Measurements from ENCODE around the gene ELF4. TPM values are rescaled to one million over a fixed set of nuclear protein-coding genes. Genes with fewer than 3 reads are reported as not detected.

Gene ELF4
- total and polyA plus RNA-seq, 7 experiments from 2014 or later = 8.5 to 48.9 (median 21.4) TPM

- Histone ChIP-seq H3K27me3 (ENCODE audit: control insufficient read depth in 2 of 2, insufficient read depth in 2 of 2, low read length in 2 of 2) (no peaks in the 10 kb centered on the region), H3K9me3 (ENCODE audit: control insufficient read depth in 2 of 3, low read length in 3 of 3) (no peaks in the 10 kb centered on the region), H3K36me3 (ENCODE audit: control insufficient read depth in 2 of 3, insufficient read depth in 3 of 3, low read length in 3 of 3) (peaks cover 0 to 13% (median under 1%) of the 10 kb centered on the region in 3 experiments), H3K27ac (ENCODE audit: low read depth, low read length) (peak overlapping the region; percentile 66), H3K4me3 (ENCODE audit: low read length) (peak overlapping the region; percentile 67), H3K4me1 (ENCODE audit: control insufficient read depth in 2 of 2, insufficient read depth in 2 of 2, low read length in 2 of 2) (peaks cover 30 to 34% of the 10 kb centered on the region in 2 donors)
- ChIA-PET POLR2A (interaction anchor here (0.8 to 5.3 kb wide), 10 partner anchors 7 to 133 kb away, joined by 3 to 44 read pairs (median 5); partner anchors contain the start of gene ELF4), CTCF (interaction anchor here (6.0 kb wide), 1 partner anchor 36 kb away, joined by 54 read pairs; no protein-coding TSS in a partner anchor)
- DNase-seq (peak in 1 of 9 donors; percentile 31), ATAC-seq (no peak)
- no peaks in the 10 kb centered on the region for H3K27me3 Mint-ChIP-seq
- peaks cover 0 to 16% (median 2%) of the 10 kb centered on the region in 5 donors for H3K36me3 Mint-ChIP-seq
- no peaks in the 10 kb centered on the region for H3K9me3 Mint-ChIP-seq
- peaks cover 24 to 78% (median 62%) of the 10 kb centered on the region in 7 donors for H3K4me1 Mint-ChIP-seq
- H3K4me3 Mint-ChIP-seq = peak overlapping the region; percentile 86 to 93 (median 89)
- intact Hi-C loops (cut with micrococcal nuclease) = loop anchor here (5.0 to 10.0 kb wide), 3 partner anchors 302 to 1730 kb away; partner anchors contain the start of gene ENOX2 (in 1 of the 2)
- H3K27ac Mint-ChIP-seq = peak overlapping the region; percentile 55 to 96 (median 91)
Observed at GRCh38 chrX:130084631-130085237, 25.6 kb downstream of the ELF4 start.

- Mint-ChIP-seq H3K4me3 (peak overlapping the region; percentile 86 to 93 (median 89)), H3K27ac (peak overlapping the region; percentile 55 to 97 (median 91)), H3K27me3 (no peaks in the 10 kb centered on the region), H3K9me3 (no peaks in the 10 kb centered on the region), H3K4me1 (peaks cover 25 to 77% (median 57%) of the 10 kb centered on the region in 7 donors), H3K36me3 (peaks cover 0 to 18% (median 3%) of the 10 kb centered on the region in 5 donors)
- Histone ChIP-seq H3K9me3 (ENCODE audit: control insufficient read depth in 2 of 3, low read length in 3 of 3) (no peaks in the 10 kb centered on the region), H3K4me3 (ENCODE audit: low read length) (peak overlapping the region; percentile 67), H3K27ac (ENCODE audit: low read depth, low read length) (peak overlapping the region; percentile 66), H3K27me3 (ENCODE audit: control insufficient read depth in 2 of 2, insufficient read depth in 2 of 2, low read length in 2 of 2) (no peaks in the 10 kb centered on the region), H3K36me3 (ENCODE audit: control insufficient read depth in 2 of 3, insufficient read depth in 3 of 3, low read length in 3 of 3) (peaks cover 0 to 13% (median 2%) of the 10 kb centered on the region in 3 experiments), H3K4me1 (ENCODE audit: control insufficient read depth in 2 of 2, insufficient read depth in 2 of 2, low read length in 2 of 2) (peaks cover 30 to 36% of the 10 kb centered on the region in 2 donors)
- ChIA-PET CTCF (interaction anchor here (6.0 kb wide), 1 partner anchor 37 kb away, joined by 54 read pairs; no protein-coding TSS in a partner anchor), POLR2A (interaction anchor here (0.8 to 5.3 kb wide), 7 partner anchors 8 to 134 kb away, joined by 3 to 44 read pairs (median 5); partner anchors contain the start of gene ELF4)
- intact Hi-C loops (cut with micrococcal nuclease) = loop anchor here in 1 of 2 donors (2.0 to 10.0 kb wide), 2 partner anchors 15 to 1731 kb away; no protein-coding TSS in a partner anchor
- ATAC-seq = no peak
- no peak for DNase-seq
Observed at GRCh38 chrX:130083656-130084382, 26.5 kb downstream of the ELF4 start.

GRCh38 chrX:130083107-130083490 is 27.2 kb downstream of the ELF4 start:
- H3K4me1 ChIP-seq (ENCODE audit: control insufficient read depth in 2 of 2, insufficient read depth in 2 of 2, low read length in 2 of 2) = peaks cover 30 to 36% of the 10 kb centered on the region in 2 donors
- H3K27ac ChIP-seq (ENCODE audit: low read depth, low read length) = peak overlapping the region; percentile 73
- H3K36me3 Mint-ChIP-seq = peaks cover 0 to 20% (median 3%) of the 10 kb centered on the region in 5 donors
- H3K36me3 ChIP-seq (ENCODE audit: control insufficient read depth in 2 of 3, insufficient read depth in 3 of 3, low read length in 3 of 3) = peaks cover 0 to 13% (median 2%) of the 10 kb centered on the region in 3 experiments
- peaks cover 25 to 70% (median 50%) of the 10 kb centered on the region in 7 donors for H3K4me1 Mint-ChIP-seq
- DNase-seq (no peak), ATAC-seq (no peak)
- H3K9me3 ChIP-seq (ENCODE audit: control insufficient read depth in 2 of 3, low read length in 3 of 3) = no peaks in the 10 kb centered on the region
- POLR2A ChIA-PET = interaction anchor here (5.3 kb wide), 1 partner anchor 14 kb away, joined by 44 read pairs; no protein-coding TSS in a partner anchor
- H3K4me3 ChIP-seq (ENCODE audit: low read length) = peak overlapping the region; percentile 42
- no peaks in the 10 kb centered on the region for H3K9me3 Mint-ChIP-seq
- peak overlapping the region; percentile 86 to 93 (median 89) for H3K4me3 Mint-ChIP-seq
- CTCF ChIA-PET = interaction anchor here (5.5 kb wide), 1 partner anchor 37 kb away, joined by 83 read pairs; no protein-coding TSS in a partner anchor
- intact Hi-C loops (cut with micrococcal nuclease) = loop anchor here in 1 of 2 donors (2.0 to 10.0 kb wide), 2 partner anchors 16 to 1732 kb away; no protein-coding TSS in a partner anchor
- H3K27me3 Mint-ChIP-seq = no peaks in the 10 kb centered on the region
- H3K27me3 ChIP-seq (ENCODE audit: control insufficient read depth in 2 of 2, insufficient read depth in 2 of 2, low read length in 2 of 2) = no peaks in the 10 kb centered on the region
- peak overlapping the region; percentile 55 to 97 (median 94) for H3K27ac Mint-ChIP-seq

DNA sequence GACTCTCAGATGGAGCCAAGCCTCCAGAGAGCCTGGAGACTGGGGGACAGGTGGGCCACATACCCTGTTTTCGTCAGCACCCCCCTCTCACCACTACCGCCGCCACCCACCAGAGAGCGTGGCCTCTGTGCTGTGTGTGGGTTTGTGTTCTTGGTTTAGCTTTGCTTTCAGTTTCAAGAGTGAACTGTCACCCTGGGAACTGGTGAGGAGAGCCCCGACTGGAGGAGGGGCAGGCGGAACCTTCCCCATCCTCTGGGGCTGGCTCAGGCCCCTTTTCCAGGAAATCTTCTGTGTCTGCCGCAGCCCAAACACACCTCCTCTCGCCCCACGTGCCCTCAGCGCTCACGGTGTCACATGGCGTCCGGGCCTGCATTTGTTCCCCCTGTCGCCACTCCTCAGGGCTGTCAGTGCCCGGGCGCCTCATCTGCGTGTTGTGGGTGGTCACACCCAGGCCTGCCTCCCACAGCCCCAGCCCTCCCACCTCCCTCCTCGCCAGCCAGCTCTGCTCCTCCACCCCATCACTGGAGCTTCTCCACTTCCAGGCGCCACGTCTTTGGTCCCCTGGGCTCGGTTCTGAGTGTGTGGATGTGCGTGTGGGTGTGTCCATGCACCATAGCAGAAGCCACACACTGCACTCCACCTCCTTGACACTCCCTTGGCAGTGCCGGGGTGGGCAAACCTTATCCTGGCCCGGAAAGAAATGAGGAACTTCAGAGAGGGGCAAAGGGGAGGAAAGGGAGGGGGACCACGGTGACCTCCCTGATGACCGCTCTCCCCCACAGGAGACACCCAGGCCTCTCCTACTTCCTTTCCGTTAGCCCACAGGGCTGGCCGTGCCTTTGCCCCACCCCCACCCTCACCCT is 27.8 kb downstream of the ELF4 start:
- no peaks in the 10 kb centered on the region for H3K9me3 Mint-ChIP-seq
- ATAC-seq (peak; percentile 83), DNase-seq (peak; percentile 18 to 79 (median 71))
- ChIA-PET POLR2A (interaction anchor here (0.7 to 2.2 kb wide), 7 partner anchors 10 to 110 kb away, joined by 3 to 12 read pairs (median 5); no protein-coding TSS in a partner anchor), CTCF (interaction anchor here (0.6 to 5.5 kb wide), 4 partner anchors 9 to 109 kb away, joined by 3 to 83 read pairs (median 14); no protein-coding TSS in a partner anchor)
- Histone ChIP-seq H3K4me1 (ENCODE audit: control insufficient read depth in 2 of 2, insufficient read depth in 2 of 2, low read length in 2 of 2) (peaks cover 26 to 32% of the 10 kb centered on the region in 2 donors), H3K9me3 (ENCODE audit: control insufficient read depth in 2 of 3, low read length in 3 of 3) (no peaks in the 10 kb centered on the region), H3K36me3 (ENCODE audit: control insufficient read depth in 2 of 3, insufficient read depth in 3 of 3, low read length in 3 of 3) (peaks cover 0 to 13% (median 2%) of the 10 kb centered on the region in 3 experiments), H3K27me3 (ENCODE audit: control insufficient read depth in 2 of 2, insufficient read depth in 2 of 2, low read length in 2 of 2) (no peaks in the 10 kb centered on the region), H3K4me3 (ENCODE audit: low read length) (peak overlapping the region; percentile 42), H3K27ac (ENCODE audit: low read depth, low read length) (peak overlapping the region; percentile 73)
- peaks cover 20 to 64% (median 44%) of the 10 kb centered on the region in 7 donors for H3K4me1 Mint-ChIP-seq
- intact Hi-C loops (cut with micrococcal nuclease) = loop anchor here (1.0 to 10.0 kb wide), 9 partner anchors 10 to 1732 kb away; partner anchors contain the start of genes ELF4 (in 2 of the 2), AIFM1 (in 1 of the 2), ENOX2 (in 1 of the 2) and RAB33A (in 1 of the 2)
- H3K36me3 Mint-ChIP-seq = peaks cover 0 to 17% (median 3%) of the 10 kb centered on the region in 5 donors
- peak overlapping the region; percentile 74 to 93 (median 84) for H3K4me3 Mint-ChIP-seq
- H3K27ac Mint-ChIP-seq = peak overlapping the region; percentile 85 to 96 (median 94)
- H3K27me3 Mint-ChIP-seq = no peaks in the 10 kb centered on the region

- no peaks in the 10 kb centered on the region for H3K9me3 ChIP-seq (ENCODE audit: control insufficient read depth in 2 of 3, low read length in 3 of 3)
- Mint-ChIP-seq H3K27me3 (no peaks in the 10 kb centered on the region), H3K4me3 (peak overlapping the region; percentile 74 to 93 (median 84)), H3K9me3 (no peaks in the 10 kb centered on the region), H3K36me3 (peaks cover 0 to 17% (median 3%) of the 10 kb centered on the region in 5 donors), H3K27ac (peak overlapping the region; percentile 88 to 96 (median 94)), H3K4me1 (peaks cover 19 to 58% (median 41%) of the 10 kb centered on the region in 7 donors)
- intact Hi-C loops (cut with micrococcal nuclease) = loop anchor here (1.0 to 10.0 kb wide), 10 partner anchors 11 to 1733 kb away; partner anchors contain the start of genes ELF4 (in 2 of the 2), AIFM1 (in 1 of the 2), ENOX2 (in 1 of the 2) and RAB33A (in 1 of the 2)
- H3K36me3 ChIP-seq (ENCODE audit: control insufficient read depth in 2 of 3, insufficient read depth in 3 of 3, low read length in 3 of 3) = peaks cover 0 to 13% (median 2%) of the 10 kb centered on the region in 3 experiments
- ChIA-PET CTCF (interaction anchor here (0.6 to 5.5 kb wide), 11 partner anchors 10 to 112 kb away, joined by 3 to 83 read pairs (median 4); no protein-coding TSS in a partner anchor), POLR2A (interaction anchor here (0.5 to 2.2 kb wide), 11 partner anchors 11 to 286 kb away, joined by 3 to 12 read pairs (median 3); partner anchors contain the start of gene AIFM1)
- ATAC-seq (no peak), DNase-seq (no peak)
- H3K4me1 ChIP-seq (ENCODE audit: control insufficient read depth in 2 of 2, insufficient read depth in 2 of 2, low read length in 2 of 2) = peaks cover 26 to 32% of the 10 kb centered on the region in 2 donors
- peak overlapping the region; percentile 73 for H3K27ac ChIP-seq (ENCODE audit: low read depth, low read length)
- no peaks in the 10 kb centered on the region for H3K27me3 ChIP-seq (ENCODE audit: control insufficient read depth in 2 of 2, insufficient read depth in 2 of 2, low read length in 2 of 2)
- H3K4me3 ChIP-seq (ENCODE audit: low read length) = peak overlapping the region; percentile 42
Observed at GRCh38 chrX:130081421-130082045, 28.8 kb downstream of the ELF4 start.
